DMS79 treated with DMSO at 0.1 percent for 48 hours (cell line): ENCODE measurements around the gene MGP.

ENCODE experiments used
- DNase-seq: peaks from one replicate; lab custom pipeline; 2025; lab: John Stamatoyannopoulos, UW

MGP gene

GRCh38 chr12:14860490-14860889 is 25.2 kb downstream of the MGP start:
- DNase-seq = no peak

GRCh38 chr12:14858513-14858912 is 27.1 kb downstream of the MGP start:
- DNase-seq = no peak

- DNase-seq = no peak
Measured at GRCh38 chr12:14854586-14855183, 31.0 kb downstream of the MGP start.

- no peak for DNase-seq
Measured at GRCh38 chr12:14853961-14854360, 31.7 kb downstream of the MGP start.

DNA sequence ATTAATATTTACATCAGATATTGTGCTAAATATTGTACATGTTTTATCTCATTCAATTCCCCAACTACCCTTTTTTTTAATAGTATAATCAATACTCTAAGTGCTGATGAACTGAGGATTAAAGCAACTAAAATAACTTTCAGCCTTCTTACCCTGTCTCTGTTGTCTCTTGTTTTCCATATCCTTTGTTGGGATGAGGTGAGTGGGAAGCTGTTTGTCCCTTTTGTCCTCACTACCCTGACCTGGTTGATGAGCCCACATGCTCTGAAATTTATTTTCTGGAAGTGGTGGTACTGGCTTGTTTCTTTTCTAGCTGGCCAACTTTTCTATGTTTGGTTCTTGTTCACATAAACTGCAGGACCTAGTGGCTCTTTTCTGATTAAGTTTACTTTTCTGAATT is 32.8 kb downstream of the MGP start:
- DNase-seq = no peak

DNA sequence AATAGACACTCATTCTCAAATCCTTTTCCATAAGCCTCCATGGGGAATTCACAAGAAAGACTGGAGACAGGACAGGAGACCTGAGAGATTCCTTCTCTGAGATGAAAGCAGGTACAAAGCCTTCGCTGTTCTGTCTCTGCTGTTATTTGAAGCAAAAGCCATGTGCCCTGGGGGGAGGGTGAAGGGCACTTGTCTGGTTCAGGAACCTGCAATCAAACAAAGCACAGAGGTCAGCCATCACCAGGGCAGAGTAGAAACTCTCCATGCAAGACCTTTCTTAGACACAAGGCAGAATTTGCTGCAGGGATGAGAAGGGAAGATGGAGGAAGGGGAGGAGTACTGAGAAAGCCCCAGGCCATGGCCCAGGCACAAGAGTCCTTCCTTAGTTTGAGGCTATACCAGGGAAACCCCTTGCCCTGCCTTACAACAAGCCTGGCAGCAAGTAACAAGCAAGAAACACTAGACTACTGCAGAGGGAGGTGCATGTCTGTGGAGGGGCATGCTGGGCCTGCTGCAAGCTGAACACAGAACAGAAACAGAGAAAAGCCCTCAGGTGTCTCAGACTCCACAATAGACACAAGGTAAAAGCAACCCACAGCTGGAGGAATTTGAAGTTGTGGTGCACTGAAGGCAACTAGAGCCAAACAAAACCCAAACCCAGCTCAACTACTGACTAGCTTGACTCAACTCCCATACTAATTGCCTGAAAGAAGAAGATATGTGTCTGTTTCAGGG is 34.6 kb downstream of the MGP start:
- peak; percentile 8 for DNase-seq

GRCh38 chr12:14849661-14850060 is 36.0 kb downstream of the MGP start:
- DNase-seq = no peak

DNA sequence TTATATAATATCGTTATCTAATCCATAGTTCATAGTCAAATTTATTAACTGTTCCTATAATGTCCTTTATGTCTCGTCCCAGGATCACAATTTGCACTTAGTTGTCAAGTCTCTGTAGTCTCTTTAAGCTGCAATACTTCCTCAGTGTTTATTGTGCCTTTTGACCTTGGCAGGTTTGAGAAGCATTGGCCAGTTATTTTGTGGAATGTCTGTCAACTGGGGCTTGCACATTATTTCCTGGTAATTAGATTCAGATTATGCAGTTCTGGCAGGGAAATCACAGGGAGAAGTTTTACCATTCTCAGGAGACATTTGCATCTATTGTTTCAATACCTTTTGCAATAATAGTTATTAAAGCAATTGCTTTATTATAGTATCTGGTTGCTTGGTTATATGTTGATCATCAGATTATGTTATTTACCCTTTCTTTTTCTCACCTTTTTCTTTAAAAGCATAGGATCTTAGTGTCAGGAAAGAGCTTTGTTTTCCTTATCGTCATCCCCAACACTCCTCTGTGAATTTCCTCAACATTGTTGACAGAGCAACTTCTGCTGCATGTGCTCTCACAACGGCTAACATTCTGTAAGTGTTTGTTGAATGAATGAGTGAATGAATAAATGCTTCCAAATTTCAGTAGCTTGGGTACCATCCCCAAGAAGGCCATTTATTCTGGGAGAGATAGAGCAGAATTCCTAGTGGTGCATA is 38.6 kb downstream of the MGP start:
- DNase-seq = no peak

DNA sequence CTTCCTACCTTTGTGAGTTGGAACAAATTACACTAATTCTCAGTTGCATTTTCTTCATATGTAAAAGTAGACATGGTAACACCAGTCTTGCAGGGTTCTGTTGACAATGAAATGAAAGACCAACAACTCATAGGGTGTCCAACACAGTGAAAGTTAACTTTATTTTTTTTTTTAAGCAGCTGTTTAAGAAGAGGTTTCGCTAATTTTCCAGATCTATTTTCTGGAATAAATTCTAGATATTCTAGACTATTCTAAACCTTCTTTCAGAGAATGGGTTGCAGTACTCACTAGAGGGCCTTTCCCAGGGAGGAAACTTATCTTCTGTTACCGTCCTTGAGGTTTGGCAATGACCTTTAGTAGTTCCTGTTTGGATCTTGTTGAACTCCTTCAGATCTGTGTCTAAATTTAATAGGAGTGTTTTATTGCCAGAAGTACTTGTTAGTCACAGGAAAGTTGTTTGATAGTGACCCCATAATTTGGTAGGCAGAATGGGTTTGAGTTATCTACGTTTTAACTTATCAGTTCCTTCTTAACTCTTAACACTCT is 39.5 kb downstream of the MGP start:
- peak; percentile 14 for DNase-seq

DNA sequence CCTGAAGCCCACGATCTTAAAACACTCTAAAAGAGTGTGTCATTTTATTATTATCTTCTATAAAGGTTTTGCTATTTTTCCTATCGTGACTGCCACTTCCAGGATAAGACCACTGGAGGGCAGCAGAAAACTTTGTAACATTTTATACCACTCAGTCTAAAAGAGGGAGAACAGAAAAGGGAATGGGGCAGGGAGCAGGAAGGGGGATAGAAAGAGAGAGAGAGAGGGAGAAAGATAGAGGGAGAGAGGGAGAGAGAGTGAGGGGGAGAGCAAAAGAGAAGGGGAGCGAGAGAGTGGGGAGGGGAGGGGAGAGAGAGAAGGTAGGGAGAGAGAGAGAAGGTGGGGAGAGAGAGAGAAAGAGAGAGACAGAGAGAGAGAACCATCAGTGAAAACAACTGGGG is 40.3 kb downstream of the MGP start:
- peak; percentile 66 for DNase-seq

GRCh38 chr12:14844401-14844800 is 41.3 kb downstream of the MGP start:
- no peak for DNase-seq

GRCh38 chr12:14843425-14843887 is 42.2 kb downstream of the MGP start, which contains the start of gene ART4:
TSS of gene ART4 (minus strand) at chr12:14843526. CDS start at chr12:14843113, 413 bp downstream.
- no peak for DNase-seq

DNA sequence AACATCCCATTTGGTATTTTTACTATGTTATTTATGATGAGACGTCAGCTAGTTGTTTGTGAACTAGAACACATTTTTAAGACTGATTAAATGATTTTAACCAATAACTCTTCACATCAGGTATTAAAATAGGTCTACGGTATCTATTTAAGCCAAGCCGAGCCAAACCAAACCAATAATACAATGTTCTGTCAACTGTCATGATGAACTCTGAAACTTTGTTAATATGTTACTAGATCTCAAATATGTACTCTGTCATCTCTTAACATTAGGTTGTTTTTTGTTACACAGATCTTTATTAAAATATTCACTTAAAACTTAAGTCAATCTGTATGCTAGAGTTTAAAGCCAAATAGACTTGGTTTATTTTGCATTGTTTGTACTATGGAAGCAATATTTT is 43.3 kb downstream of the MGP start:
- DNase-seq = no peak

GRCh38 chr12:14841761-14842160 is 43.9 kb downstream of the MGP start:
- no peak for DNase-seq

DNA sequence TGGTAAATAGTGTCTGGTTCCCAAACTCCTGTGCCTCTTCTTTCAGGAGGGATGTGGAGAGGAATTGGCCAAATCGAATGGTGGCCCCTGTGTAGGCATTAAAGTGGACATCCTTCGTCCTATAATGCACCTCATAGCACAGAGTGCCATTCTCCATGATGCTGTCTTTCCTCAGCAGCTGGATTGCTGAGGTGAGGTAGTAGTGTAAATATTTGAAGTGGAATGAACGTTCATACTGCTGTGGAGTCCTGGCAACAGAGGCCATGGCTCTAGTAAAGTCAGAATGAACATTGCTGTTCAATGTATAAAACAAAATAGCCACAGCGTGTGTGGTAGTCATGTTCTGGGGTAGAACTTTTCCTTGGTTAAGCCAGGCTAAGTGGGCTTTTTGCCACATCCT is 45.0 kb downstream of the MGP start:
- DNase-seq = no peak

DNA sequence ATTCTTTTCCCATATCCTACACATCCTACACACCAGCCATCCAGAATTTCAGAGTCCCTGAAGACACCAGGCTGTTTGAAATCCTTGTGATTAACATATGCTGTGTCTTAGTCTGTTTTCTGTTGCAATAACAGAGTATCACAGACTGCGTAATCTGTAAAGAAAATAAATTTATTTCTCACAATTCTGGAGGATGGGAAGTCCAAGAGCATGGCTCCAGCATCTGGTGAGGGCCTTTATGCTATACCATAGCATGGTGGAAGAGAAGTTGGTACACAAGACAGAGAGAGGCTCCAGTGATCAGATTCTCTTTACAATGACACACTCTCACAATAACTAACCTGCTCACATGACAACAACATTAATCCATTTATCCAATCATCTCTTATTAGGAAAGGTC is 46.4 kb downstream of the MGP start:
- DNase-seq = no peak

DNA sequence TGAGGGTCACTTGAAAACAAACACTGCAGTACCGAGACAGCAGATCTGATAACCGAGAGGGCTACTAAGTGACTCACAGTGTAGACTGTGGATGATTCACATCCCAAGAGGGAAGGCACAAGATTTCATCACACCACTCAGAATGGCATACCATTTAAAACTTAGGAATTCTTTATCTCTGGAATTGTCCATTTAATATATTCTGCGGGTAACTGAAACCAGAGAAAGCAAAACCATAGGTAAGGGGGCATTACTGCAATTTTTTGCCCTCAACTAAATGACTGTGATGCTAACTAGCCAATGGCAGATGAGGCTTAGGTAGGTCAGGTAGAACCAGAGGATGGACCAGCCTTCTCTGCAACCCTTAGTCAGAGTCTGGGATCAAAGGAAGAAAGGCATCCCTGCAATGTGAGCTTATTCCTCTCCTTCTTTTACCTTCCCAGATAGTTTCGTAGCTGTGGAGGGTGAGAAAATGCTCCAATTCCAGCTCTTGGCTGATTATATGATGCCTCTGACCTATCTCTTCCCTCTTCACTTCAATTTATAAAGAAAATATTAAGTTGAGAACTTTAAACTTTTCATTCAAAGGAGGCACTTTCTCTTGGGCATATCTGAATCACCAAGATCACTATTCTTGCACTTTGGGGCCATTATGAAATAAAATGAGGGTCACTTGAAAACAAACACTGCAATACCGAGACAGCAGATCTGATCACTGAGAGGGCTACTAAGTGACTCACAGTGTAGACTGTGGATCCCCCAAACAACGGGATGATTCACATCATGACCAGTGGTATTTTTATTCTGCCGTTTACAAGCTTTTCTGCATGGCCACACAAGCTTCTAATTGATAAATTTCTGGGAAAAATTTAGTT is 49.1 kb downstream of the MGP start:
- no peak for DNase-seq

DNA sequence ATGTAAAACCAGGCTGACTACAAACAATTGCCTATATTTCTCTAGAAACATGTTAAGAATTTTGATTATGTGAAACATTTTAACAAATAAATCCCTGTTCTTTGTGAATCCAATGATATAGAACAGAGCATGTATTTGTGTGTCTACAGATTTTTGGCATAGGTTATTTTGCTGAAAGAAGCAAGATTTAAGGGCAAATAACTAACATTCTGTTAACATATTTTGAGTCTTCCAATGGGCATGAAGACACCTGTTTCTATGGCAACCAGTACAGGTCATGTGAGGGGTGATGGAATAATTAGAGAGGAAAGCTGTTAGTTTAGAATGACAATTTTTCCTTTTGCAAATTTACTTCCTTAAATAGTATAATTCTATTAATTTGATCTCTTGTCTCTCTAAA is 51.1 kb downstream of the MGP start:
- DNase-seq = no peak

DNA sequence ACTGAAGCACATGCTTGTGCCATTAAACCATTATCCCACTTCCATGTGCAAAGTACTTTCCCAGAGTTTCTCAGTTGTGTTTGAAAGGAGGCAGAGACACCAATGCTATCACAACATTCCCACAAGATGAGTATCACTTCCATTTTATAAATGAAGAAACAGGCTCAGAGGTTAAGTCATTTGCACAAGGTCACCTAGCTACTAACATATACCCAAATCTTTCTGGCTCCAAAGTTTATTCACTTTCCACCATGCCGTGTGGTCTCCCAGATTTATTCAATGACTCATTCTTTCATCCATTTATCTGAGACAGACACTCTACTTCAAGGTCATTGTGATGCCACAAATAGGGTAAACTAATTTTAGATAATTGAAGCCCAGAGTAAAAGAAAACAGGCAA is 51.7 kb downstream of the MGP start:
- no peak for DNase-seq

- no peak for DNase-seq
Measured at GRCh38 chr12:14833336-14833735, 52.3 kb downstream of the MGP start.
